Measurements from ENCODE around the gene OR3A1.
"Not testable (repeated sequence)": the region's sequence is repeated elsewhere in the genome, so short reads cannot be mapped to it uniquely, and the experiment has no call there.

Gene OR3A1, protein sequence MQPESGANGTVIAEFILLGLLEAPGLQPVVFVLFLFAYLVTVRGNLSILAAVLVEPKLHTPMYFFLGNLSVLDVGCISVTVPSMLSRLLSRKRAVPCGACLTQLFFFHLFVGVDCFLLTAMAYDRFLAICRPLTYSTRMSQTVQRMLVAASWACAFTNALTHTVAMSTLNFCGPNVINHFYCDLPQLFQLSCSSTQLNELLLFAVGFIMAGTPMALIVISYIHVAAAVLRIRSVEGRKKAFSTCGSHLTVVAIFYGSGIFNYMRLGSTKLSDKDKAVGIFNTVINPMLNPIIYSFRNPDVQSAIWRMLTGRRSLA

GRCh38 chr17:3298260-3298659, at the start of gene OR3A1:
TSS of gene OR3A1 (minus strand) at chr17:3298360. CDS start at chr17:3292582, 5,778 bp downstream.
- TF ChIP-seq ZNF274 (IDR thresholded peaks at IDR 0.05; ENCODE audit: low read depth, low read length) = no peak
- H3K4me3 ChIP-seq (ENCODE audit: low read length) = no peak within 1 kb of the TSS

- H3K4me3 ChIP-seq (ENCODE audit: low read length) = not testable (repeated sequence)
Measured at GRCh38 chr17:3342782-3343181, 44.6 kb upstream of the OR3A1 start.

GRCh38 chr17:3335876-3336275, 37.7 kb upstream of the OR3A1 start:
- no peak overlapping the region for H3K4me3 ChIP-seq (ENCODE audit: low read length)
- TF ChIP-seq ZNF274 (IDR thresholded peaks at IDR 0.05; ENCODE audit: low read depth, low read length) = no peak

DNA sequence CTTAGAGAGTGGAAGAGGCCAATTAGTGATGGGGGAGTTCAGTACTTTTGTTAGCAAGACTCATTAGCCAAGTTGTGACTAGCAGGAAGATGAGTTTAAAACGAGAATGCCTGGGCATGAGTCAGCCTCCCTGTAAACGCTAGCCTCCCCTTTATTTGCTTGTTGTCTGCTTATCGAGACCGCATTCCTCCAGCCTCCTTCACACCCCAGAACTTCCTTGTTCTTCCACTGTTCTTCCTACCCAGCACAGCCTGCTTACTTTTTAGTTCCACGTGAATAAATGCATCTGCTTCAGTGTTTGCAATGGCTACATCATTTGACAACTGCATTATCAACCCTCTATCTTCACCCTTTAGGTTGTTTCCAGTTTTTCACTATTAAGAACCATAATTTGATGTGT, 20.2 kb upstream of the OR3A1 start:
- no peak overlapping the region for H3K4me3 ChIP-seq (ENCODE audit: low read length)
- TF ChIP-seq ZNF274 (IDR thresholded peaks at IDR 0.05; ENCODE audit: low read depth, low read length) = no peak

DNA sequence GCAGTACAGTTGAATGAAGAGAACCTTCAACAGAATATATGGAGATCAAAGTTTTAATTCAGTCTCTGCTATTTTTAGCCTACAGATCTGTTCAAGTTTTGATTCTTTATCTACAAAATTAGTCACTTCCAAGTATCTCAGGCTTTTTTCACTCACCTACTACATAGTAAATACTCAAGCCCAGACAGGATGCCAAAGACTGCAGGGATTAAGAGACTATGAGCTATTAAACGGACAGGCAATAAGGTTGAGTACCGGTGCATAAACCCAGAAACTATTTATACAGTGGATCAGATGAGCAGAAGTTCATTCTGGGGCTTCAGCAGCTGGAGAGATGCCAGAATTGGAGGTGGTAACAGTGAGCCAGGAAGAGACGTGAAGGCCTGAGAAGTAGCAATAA, 18.7 kb upstream of the OR3A1 start:
- H3K4me3 ChIP-seq (ENCODE audit: low read length) = no peak overlapping the region
- TF ChIP-seq ZNF274 (IDR thresholded peaks at IDR 0.05; ENCODE audit: low read depth, low read length) = no peak

DNA sequence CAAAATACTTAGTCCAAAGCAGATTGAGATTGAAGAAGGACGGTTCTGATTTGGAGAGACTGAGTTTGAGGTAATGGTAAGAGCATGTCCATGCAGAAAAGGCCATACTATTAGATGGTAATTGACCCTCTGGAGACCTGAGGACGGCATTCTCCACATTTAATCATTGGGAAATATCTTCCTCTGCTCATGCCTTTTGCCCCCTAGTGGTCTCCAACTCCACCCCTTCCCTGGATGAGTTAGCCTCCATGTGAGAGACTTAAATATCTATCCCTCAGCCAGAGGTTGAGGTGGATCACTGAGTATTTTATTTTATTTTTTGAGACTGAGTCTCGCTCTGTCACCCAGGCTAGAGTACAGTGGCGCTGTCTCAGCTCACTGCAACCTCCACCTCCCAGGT, 10.4 kb upstream of the OR3A1 start:
- H3K4me3 ChIP-seq (ENCODE audit: low read length) = no peak overlapping the region
- TF ChIP-seq ZNF274 (IDR thresholded peaks at IDR 0.05; ENCODE audit: low read depth, low read length) = no peak

- TF ChIP-seq ZNF274 (IDR thresholded peaks at IDR 0.05; ENCODE audit: low read depth, low read length) = no peak
- H3K4me3 ChIP-seq (ENCODE audit: low read length) = no peak overlapping the region
Measured at GRCh38 chr17:3295632-3296031, 2.5 kb downstream of the OR3A1 start.

DNA sequence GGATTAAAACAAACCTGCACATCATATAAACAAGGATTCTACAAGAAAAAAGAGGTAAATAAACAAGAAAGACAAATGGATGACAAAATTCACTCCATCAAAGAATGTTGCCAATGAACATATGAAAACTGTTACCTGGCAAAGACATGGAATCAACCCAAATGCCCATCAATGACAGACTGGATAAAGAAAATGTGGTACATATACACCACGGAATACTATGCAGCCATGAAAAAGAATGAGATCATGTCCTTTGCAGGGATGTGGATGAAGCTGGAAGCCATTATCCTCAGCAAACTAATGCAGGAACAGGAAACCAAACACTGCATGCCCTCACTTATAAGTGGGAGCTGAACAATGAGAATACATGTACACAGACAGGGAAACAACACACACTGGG, 4.6 kb downstream of the OR3A1 start:
- not testable (repeated sequence) for H3K4me3 ChIP-seq (ENCODE audit: low read length)

DNA sequence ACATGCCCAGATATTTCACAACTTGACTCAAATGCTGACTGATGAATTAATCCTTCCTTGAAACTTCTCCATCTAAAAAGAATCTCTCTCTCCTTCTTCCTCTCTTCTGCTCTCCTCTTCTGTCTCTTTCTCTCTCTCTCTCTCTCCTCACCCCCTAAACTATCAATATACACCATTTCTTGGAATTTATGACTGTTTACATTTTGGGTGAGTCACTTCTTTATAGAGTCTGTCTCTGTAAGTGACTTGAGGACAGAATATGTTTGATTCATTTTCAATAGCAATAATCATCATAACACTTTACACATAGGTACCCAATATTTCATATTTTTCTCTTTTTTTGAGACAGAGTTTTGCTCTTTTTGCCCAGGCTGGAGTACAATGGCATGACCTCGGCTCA, 15.3 kb downstream of the OR3A1 start:
- no peak for TF ChIP-seq ZNF274 (IDR thresholded peaks at IDR 0.05; ENCODE audit: low read depth, low read length)

DNA sequence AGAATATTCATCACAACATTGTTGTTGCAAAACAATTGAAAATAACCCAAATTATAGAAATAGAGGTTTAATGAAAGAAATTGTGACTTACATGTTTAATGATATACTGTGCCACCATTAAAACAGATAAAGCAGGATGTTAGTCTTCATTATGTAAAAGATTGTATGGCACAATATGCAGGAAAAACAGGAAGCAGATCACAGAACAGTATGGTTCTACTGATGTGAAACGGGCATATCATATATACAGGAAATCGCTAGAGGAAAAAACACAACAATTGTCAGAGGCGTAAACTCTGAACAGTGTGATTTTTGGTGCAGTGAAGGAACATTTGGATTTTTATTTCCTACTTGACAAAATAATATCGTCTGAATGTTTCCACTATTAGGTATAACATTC, 22.0 kb downstream of the OR3A1 start:
- H3K4me3 ChIP-seq (ENCODE audit: low read length) = no peak overlapping the region
- TF ChIP-seq ZNF274 (IDR thresholded peaks at IDR 0.05; ENCODE audit: low read depth, low read length) = no peak

More for the DNA sequence above, 15.3 kb downstream of the OR3A1 start:
- no peak overlapping the region for H3K4me3 ChIP-seq (ENCODE audit: low read length)

DNA sequence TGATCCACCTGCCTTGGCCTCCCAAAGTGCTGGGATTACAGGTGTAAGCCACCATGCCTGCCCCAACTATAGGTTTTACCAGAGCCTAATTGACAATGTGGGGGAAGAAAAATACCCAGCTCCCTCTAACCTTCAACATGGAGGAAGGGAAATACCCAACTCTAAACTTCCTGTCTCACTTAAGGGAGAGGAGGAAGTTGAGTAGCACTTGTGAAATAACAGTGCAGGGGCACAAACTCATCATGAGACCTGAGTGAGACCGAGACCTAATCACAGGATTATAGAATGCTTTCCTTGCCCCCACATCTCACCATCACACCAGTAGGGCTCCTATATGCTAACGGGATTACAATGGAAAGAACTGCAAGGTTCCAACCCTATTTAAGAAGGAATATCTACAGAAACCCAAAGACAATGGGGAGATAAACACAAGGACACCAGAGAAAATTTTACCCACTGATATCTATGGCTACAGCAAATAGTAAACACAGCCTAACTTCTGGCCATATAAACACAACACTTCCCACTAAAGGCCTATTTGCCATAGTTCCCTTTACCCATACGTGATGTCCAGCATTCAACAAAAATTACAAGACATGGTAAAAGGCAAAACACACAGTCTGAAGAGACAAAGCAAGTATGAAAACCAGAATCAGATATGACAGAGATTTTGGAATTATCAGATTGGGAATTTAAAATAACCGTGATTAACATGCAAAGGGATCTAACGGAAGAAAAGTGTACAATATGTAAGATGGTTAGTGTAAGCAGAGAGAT, 26.9 kb downstream of the OR3A1 start:
- no peak overlapping the region for H3K4me3 ChIP-seq (ENCODE audit: low read length)
- no peak for TF ChIP-seq ZNF274 (IDR thresholded peaks at IDR 0.05; ENCODE audit: low read depth, low read length)

- no peak overlapping the region for H3K4me3 ChIP-seq (ENCODE audit: low read length)
- no peak for TF ChIP-seq ZNF274 (IDR thresholded peaks at IDR 0.05; ENCODE audit: low read depth, low read length)
Measured at GRCh38 chr17:3260600-3260999, 37.6 kb downstream of the OR3A1 start.

DNA sequence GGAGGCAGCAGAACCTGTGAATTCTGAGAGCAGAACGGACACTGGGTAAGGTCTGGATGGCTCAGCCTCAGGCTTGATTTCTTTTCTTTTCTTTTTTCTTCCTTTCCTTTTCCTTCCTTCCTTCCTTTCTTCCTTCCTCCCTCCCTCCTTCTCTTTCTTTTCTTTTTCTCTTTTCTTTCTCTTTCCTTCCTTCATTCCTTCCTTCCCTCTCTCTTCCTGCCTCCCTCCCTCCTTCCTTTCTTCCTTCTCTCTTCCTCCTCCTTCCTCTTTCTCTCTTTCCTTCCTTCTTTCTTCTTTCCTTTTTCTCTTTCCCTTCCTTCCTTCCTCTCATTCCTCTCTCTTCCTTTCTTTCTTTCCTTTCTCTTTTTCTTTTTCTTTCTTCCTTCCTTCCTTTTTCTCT, 38.0 kb downstream of the OR3A1 start:
- no peak overlapping the region for H3K4me3 ChIP-seq (ENCODE audit: low read length)
- no peak for TF ChIP-seq ZNF274 (IDR thresholded peaks at IDR 0.05; ENCODE audit: low read depth, low read length)

DNA sequence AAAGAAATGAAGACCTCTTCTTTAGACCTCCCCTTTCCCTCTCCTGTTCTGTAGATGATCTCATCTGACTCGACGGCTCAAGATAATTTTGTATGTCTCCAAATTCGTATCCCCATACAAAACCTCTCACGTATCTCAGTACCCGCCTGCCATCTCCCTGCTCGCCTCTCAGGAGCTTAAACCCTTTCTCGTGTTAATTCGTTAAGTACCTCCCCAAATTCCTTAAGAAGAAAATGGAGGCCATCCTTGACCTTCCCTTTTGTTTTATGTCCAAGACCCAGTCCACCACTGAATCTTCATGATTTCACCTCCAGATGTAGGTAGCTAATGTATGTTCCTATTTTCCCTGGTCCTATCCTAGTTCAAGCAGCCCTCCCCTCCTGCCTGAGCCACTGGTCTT, 41.6 kb downstream of the OR3A1 start:
- no peak overlapping the region for H3K4me3 ChIP-seq (ENCODE audit: low read length)
- no peak for TF ChIP-seq ZNF274 (IDR thresholded peaks at IDR 0.05; ENCODE audit: low read depth, low read length)

DNA sequence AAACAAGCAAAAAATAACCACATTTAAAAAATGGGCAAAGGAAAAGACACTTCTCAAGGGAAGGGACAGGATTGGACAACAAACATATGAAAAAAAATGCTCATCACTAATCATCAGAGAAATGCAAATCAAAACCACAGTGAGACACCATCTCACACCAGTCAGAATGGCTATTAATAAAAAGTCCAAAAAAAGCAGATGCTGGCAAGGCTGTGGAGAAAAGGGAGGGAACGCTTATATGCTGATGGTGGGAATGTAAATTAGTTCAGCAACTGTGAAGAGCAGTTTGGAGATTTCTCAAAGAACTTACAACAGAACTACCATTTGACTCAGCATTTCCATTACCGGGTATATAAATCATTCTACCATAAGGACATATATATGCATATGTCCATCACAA, 49.1 kb downstream of the OR3A1 start:
- H3K4me3 ChIP-seq (ENCODE audit: low read length) = not testable (repeated sequence)

DNA sequence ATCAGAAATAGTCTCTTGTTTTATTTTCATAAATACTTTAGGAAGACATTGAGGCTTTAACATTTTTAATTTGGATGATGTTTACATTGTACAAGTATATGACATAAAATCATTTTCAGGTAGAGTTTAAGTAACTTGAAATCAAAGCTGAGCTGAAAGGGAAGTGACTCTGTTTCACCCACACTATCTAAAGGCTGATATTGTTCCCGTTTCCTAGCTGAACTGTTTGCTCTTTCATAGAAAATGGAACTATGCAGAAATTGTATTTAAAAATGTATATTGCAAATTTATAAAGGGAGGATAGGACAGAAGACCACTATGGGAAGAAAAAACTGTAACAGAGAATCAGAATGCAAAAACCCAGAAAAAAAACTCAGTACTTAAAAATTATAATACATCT, 53.3 kb downstream of the OR3A1 start:
- not testable (repeated sequence) for H3K4me3 ChIP-seq (ENCODE audit: low read length)

DNA sequence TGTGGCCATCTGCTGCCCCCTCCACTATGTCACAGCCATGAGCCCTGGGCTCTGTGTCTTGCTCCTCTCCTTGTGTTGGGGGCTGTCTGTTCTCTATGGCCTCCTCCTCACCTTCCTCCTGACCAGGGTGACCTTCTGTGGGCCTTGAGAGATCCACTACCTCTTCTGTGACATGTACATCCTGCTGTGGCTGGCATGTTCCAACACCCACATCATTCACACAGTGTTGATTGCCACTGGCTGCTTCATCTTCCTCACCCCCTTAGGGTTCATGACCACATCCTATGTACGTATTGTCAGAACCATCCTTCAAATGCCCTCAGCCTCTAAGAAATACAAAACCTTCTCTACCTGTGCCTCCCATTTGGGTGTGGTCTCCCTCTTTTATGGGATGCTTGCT, 57.1 kb downstream of the OR3A1 start:
- H3K4me3 ChIP-seq (ENCODE audit: low read length) = not testable (repeated sequence)
